Progenitor cell of endocrine pancreas (in vitro differentiated cells): ENCODE data around the gene ZNF800. TPM values are rescaled to one million over a fixed set of nuclear protein-coding genes. Genes with fewer than 3 reads are reported as not detected.

Experiments
- DNase-seq: peaks from one replicate; pipeline ENCODE4 v3.0.0; 2021; ENCODE audit warnings: low spot score; ENCODE audit not compliant: unreplicated experiment
- H3K27ac Mint-ChIP-seq: 2 replicates; pipeline ENCODE4 v1.8.0; 2021; ENCODE audit warnings: mild to moderate bottlenecking, moderate library complexity, mixed read lengths
- H3K27me3 Mint-ChIP-seq: 2 replicates; pipeline ENCODE4 v1.8.0; 2021; ENCODE audit warnings: mixed read lengths
- H3K36me3 Mint-ChIP-seq: 2 replicates; pipeline ENCODE4 v1.8.0; 2022; ENCODE audit warnings: mixed read lengths; ENCODE audit not compliant: insufficient read depth
- H3K4me1 Mint-ChIP-seq: 2 replicates; pipeline ENCODE4 v1.8.0; 2021; ENCODE audit warnings: low read depth, mixed read lengths
- H3K4me3 Mint-ChIP-seq: 2 replicates; pipeline ENCODE4 v1.8.0; 2021; ENCODE audit warnings: low read depth, mild to moderate bottlenecking, moderate library complexity, mixed read lengths
- H3K9me3 Mint-ChIP-seq: 2 replicates; pipeline ENCODE4 v1.8.0; 2021; ENCODE audit warnings: low read depth, mixed read lengths
- CTCF ChIP-seq: fragments of 200-600 bp; sonication (generic); IDR thresholded peaks from one replicate; pipeline ENCODE4 v1.5.0; 2021; ENCODE audit warnings: antibody characterized with exemption, mild to moderate bottlenecking; ENCODE audit not compliant: unreplicated experiment
- total RNA-seq: library from RNA; stranded (reverse); gene quantifications from 2 replicates; pipeline ENCODE4 v1.2.1, GENCODE V29; 2021

The ZNF800 gene
- total RNA-seq, 1 donor from 2014 or later: 28.2 TPM

- H3K36me3 Mint-ChIP-seq: no peaks in the 10 kb centered on the region
- no peaks in the 10 kb centered on the region for H3K4me1 Mint-ChIP-seq
- TF ChIP-seq CTCF: no peak
- no peak overlapping the region for H3K27ac Mint-ChIP-seq
- no peaks in the 10 kb centered on the region for H3K27me3 Mint-ChIP-seq
- DNase-seq: no peak
- H3K9me3 Mint-ChIP-seq: no peaks in the 10 kb centered on the region
- H3K4me3 Mint-ChIP-seq: no peak overlapping the region
These were observed 33.5 kb downstream of the ZNF800 start for GRCh38 chr7:127359011-127359410.

- Mint-ChIP-seq H3K27me3 (peaks cover 9% of the 10 kb centered on the region), H3K27ac (no peak overlapping the region), H3K4me3 (no peak overlapping the region), H3K36me3 (no peaks in the 10 kb centered on the region), H3K9me3 (no peaks in the 10 kb centered on the region), H3K4me1 (no peaks in the 10 kb centered on the region)
- no peak for DNase-seq
- no peak for TF ChIP-seq CTCF
These were observed 38.6 kb downstream of the ZNF800 start for GRCh38 chr7:127353897-127354296.

- Mint-ChIP-seq H3K4me3 (no peak overlapping the region), H3K27ac (no peak overlapping the region), H3K9me3 (no peaks in the 10 kb centered on the region), H3K27me3 (peaks cover 33% of the 10 kb centered on the region), H3K4me1 (no peaks in the 10 kb centered on the region), H3K36me3 (peaks cover 6% of the 10 kb centered on the region)
- TF ChIP-seq CTCF: no peak
- DNase-seq: no peak
These were observed 41.9 kb downstream of the ZNF800 start for GRCh38 chr7:127350586-127350985.

- peaks cover 38% of the 10 kb centered on the region for H3K27me3 Mint-ChIP-seq
- no peaks in the 10 kb centered on the region for H3K4me1 Mint-ChIP-seq
- no peak overlapping the region for H3K4me3 Mint-ChIP-seq
- H3K36me3 Mint-ChIP-seq: peaks cover 6% of the 10 kb centered on the region
- DNase-seq: no peak
- no peaks in the 10 kb centered on the region for H3K9me3 Mint-ChIP-seq
- no peak for TF ChIP-seq CTCF
- peak overlapping the region; percentile 54 for H3K27ac Mint-ChIP-seq
These were observed 42.6 kb downstream of the ZNF800 start for GRCh38 chr7:127349881-127350280.

- Mint-ChIP-seq H3K9me3 (peaks cover 3% of the 10 kb centered on the region), H3K4me3 (peak overlapping the region; percentile 53), H3K27me3 (peaks cover 38% of the 10 kb centered on the region), H3K4me1 (no peaks in the 10 kb centered on the region), H3K27ac (no peak overlapping the region), H3K36me3 (peaks cover 6% of the 10 kb centered on the region)
- TF ChIP-seq CTCF: no peak
- no peak for DNase-seq
These were observed 44.3 kb downstream of the ZNF800 start for GRCh38 chr7:127348247-127348631.
